NCI-H2081 (cell line): Measurements from ENCODE around the gene GALNT16.
A peak's percentile ranks its signal among the peaks of the same experiment; 100 is the strongest.
"Not testable (repeated sequence)": the region's sequence is repeated elsewhere in the genome, so short reads cannot be mapped to it uniquely, and the experiment has no call there.

Experiments
- DNase-seq, 2 experiments: peaks; one replicate each; lab custom pipeline; 2025; lab: John Stamatoyannopoulos, UW

Gene GALNT16

GRCh38 chr14:69260190-69260860, 367 bp downstream of the GALNT16 start:
- DNase-seq = peak in 1 of 2 experiments; percentile 20

DNA sequence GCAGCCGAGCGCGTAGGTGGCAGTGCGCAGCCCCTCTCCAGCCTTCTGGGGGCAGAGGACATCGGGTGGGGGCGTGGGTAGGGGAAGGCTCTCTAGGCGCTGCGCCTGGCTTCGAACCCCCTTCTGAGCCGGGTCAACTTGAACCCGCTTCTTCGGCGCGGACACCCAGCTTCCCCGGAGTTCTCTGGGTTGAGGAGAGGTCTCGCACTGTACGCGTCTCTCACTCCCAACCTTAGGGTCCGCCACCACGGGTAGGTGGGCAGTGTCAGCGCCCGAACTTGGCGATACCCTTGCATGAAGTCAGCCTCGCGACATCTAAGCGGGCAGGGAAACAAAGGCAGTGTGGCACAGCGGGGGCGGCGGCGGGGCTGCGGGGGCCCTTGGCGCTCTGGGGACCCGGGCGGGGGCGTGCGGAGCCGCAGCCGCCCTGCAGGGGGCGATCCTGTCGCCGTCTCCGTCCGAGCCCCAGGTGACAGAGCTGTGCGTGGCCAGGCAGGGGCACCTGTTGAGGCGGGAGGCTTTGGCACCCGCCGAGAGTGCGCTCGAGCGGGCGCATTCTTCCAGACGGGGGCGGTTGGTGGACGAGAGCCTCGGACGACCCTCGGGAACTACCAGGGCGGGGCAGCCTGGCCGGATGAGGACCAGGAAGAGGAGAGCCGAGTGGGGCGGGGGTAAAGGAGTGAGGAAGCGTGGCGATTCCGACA, 1.1 kb downstream of the GALNT16 start:
- peak; percentile 11 to 33 for DNase-seq

GRCh38 chr14:69261761-69262331, 1.9 kb downstream of the GALNT16 start:
- DNase-seq = no peak

DNA sequence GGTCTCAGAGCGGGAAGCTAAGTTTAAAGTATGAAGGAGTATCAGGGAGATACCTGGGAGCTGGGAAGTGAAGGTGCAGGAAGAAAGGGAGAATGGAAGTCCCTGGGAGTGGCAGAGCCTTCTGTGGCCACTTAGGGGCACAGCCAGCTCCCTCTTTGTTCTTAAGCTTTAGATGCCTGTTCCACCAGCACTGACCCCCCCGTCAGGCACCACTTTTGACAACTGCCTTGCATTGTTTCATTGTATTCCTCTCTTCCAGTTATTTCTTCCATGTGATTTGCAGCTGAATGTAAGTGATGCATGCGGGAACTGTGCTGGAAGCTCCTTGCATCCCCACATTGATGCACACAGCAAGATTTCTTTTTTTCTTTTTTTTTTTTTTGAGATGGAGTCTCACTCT, 2.6 kb downstream of the GALNT16 start:
- no peak for DNase-seq

GRCh38 chr14:69263364-69263763, 3.4 kb downstream of the GALNT16 start:
- no peak for DNase-seq

DNA sequence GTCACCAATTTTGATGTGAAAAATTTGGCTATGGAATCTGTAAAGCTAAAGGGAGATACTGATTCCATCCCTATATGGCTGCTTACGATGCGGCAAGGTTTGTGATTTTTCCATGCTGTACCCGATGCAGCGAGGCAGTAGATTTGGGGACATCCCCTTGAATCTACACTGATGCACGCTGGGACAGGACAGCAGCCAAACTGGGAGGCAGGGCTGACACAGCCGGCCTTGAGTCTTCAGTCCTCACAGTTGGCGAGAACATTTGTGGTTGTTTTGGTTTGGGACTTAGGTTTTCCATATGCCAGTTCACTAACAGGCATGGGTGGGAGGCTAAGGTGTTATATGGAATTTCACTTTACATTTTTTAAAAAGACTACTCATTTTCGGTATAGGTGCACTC, 3.8 kb downstream of the GALNT16 start:
- no peak for DNase-seq

GRCh38 chr14:69266572-69267345, 6.8 kb downstream of the GALNT16 start:
- no peak for DNase-seq

- DNase-seq = no peak
These were observed 7.5 kb downstream of the GALNT16 start for GRCh38 chr14:69267492-69267891.

DNA sequence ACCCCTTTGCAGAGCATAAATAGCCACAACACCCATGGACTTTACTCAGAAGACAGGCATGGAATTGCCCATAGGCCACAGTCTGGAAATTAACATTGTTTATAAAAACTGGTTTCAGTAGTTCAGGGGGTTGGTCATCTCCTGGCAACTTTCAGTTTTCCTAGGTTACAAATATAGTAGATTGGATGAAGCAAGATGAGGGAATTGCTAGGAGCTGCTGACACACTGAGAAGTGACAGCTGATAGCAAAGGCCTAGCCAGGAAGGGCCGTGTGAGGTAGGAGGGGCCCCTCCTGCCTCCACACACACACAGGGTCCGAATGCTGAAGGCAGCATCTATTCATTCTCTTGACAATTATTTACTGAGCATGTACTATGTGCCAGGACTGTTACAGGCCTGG, 8.3 kb downstream of the GALNT16 start:
- no peak for DNase-seq

DNA sequence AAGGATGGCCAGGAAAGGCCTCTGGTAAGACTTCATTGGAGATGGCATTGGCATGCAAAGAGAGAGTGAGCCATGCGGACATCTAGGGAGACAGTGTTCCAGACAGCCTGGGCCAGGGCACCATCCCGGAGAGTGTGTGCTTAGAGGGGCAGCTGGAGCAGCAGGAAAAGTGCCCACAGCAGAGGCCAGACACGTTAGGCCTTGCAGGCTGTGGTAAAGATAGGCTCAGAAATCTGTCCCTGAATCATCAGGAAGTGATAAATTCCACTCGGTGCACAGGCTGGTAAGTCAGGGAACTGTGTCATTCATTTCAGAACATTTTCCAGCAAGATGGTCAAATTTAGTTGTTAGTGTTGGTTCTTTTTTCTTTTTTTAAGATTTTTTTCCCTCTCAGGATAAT, 8.8 kb downstream of the GALNT16 start:
- no peak for DNase-seq

DNA sequence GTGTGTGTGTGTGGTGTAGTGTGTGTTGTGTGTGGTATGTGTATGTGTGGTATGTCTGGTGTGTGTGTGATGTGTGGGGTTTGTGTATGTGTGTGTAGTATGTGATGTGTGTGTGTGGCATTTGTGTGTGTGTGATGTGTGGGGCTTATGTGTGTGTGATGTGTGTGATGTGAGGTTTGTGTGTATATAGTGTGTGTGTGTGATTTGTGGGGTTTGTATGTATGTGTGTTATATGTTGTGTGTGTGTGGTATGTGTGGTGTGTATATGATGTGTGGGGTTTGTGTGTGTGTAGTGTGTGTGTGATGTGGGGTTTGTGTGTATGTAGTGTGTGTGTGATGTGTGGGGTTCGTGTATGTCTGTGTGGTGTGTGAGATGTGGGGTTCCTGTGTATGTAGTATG, 9.4 kb downstream of the GALNT16 start:
- DNase-seq = no peak

GRCh38 chr14:69270097-69270496, 10.1 kb downstream of the GALNT16 start:
- no peak for DNase-seq

DNA sequence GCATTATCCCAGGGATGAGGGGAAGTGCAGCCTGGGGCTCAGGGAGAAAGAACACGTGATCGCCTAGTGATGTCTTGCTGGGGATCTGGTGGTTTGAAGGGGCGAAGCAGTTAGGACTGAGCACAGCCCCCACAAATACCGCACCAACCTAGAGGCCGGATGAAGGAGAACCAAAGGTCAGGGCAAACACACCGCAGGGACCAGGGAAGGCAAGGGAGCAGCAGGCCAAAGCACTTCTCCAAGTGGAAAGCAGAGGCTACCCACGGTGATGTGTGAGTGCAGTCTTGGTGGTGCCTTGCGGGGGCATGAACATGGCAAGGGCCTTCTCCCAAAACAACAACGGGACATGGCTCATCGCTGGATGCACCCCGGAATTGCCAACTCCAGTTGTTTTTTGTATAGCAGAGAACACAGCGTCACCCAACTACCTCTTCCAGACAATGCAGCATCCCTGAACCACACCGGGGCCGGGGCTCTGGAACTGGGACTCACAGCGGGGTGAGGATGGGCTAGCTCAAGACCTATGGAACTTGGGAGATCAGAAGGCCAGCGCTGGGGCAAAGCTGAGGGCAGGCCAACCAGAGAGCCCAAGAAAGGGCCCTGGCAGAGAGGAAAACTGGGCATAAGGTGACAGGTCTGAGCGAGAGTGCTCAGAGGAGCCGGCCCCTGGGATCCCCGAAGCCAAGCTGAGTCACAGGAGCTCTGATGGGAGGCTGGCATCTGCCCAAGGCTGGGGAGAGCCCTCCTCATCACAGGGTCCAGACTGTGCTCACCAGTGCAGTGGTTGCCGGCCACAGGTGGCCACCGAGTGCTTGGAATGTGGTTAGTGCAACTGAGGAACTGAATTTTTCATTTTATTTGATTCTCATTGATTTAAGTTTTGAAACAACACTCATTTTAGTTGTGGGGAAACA, 11.1 kb downstream of the GALNT16 start:
- no peak for DNase-seq

GRCh38 chr14:69274321-69274720, 14.4 kb downstream of the GALNT16 start:
- DNase-seq = no peak

- no peak for DNase-seq
These were observed 15.4 kb downstream of the GALNT16 start for GRCh38 chr14:69275331-69275730.

GRCh38 chr14:69277356-69277755, 17.4 kb downstream of the GALNT16 start:
- not testable (repeated sequence) for DNase-seq

GRCh38 chr14:69280746-69281291, 20.9 kb downstream of the GALNT16 start:
- DNase-seq = no peak

DNA sequence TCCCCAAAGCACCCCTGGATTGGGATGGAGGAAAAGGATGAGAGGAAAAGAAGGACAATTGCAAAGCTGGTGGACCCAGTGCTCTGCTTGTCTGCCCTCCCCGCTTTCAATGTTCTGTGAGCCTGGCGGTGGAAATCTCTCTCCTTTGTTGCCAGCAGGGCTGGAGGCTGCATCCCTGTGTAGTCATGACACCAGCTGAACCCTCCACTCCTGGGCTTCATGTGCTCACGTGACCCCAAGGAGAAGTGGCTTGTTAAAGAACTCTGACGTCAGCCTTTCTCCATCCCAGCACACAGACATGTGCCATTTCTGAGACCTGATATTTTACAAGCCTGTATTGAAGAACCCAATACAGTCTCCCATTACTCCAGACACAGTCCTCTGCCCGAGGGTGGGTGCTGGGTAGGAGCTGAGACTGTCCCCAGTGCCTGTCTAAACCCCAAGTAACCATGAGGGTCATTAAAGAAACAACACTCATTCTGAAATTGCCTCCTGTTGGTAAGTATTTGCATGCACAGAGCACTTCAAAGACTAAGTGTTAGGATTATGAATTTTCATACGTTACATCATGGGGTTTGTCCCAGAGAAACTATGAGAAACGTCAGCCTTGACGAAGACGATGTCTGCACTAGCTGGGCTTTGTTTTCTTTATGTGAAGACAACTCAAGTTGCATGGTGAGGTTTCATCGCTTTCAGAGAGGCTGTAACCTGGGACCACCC, 21.7 kb downstream of the GALNT16 start:
- no peak for DNase-seq

DNA sequence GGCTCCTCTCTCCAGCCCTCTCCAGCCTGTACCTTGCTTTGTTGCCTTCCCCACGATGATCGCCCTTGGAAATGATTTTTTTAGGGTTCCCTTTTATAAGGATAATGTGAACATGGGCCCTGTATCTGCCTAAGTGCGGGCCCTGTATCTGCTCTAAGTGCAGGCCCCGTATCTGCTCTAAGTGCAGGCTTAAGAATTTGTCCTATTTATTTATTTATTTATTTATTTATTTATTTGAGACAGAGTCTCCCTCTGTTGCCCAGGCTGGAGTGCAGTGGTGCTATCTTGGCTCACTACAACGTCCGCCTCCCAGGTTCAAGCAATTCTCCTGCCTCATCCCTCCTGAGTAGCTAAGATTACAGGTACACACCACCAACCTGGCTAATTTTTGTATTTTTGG, 22.5 kb downstream of the GALNT16 start:
- DNase-seq = no peak

GRCh38 chr14:69284170-69284569, 24.2 kb downstream of the GALNT16 start:
- DNase-seq = no peak
